ENCODE results near the gene JAKMIP2.

The JAKMIP2 gene

GRCh38 chr5:147743678-147744374 is 38.7 kb downstream of the JAKMIP2 start:
- DNase-seq = peak; percentile 88

- DNase-seq = no peak
Observed at GRCh38 chr5:147743012-147743411, 39.5 kb downstream of the JAKMIP2 start.

- DNase-seq = no peak
Observed at GRCh38 chr5:147742151-147742550, 40.4 kb downstream of the JAKMIP2 start.

- DNase-seq = peak; percentile 22
Observed at GRCh38 chr5:147740864-147741263, 41.7 kb downstream of the JAKMIP2 start.

- no peak for DNase-seq
Observed at GRCh38 chr5:147737921-147738320, 44.6 kb downstream of the JAKMIP2 start.

- peak; percentile 25 for DNase-seq
Observed at GRCh38 chr5:147735621-147736125, 46.9 kb downstream of the JAKMIP2 start.

- no peak for DNase-seq
Observed at GRCh38 chr5:147734894-147735293, 47.6 kb downstream of the JAKMIP2 start.

- no peak for DNase-seq
Observed at GRCh38 chr5:147733075-147733474, 49.5 kb downstream of the JAKMIP2 start.

GRCh38 chr5:147732291-147732883 is 50.1 kb downstream of the JAKMIP2 start:
- no peak for DNase-seq

GRCh38 chr5:147731431-147732290 is 50.9 kb downstream of the JAKMIP2 start:
- DNase-seq = no peak

- no peak for DNase-seq
Observed at GRCh38 chr5:147727200-147727599, 55.3 kb downstream of the JAKMIP2 start.

- peak; percentile 30 for DNase-seq
Observed at GRCh38 chr5:147721191-147721960, 61.2 kb downstream of the JAKMIP2 start.

GRCh38 chr5:147713550-147714295 is 68.8 kb downstream of the JAKMIP2 start:
- no peak for DNase-seq

- DNase-seq = no peak
Observed at GRCh38 chr5:147712598-147712997, 69.9 kb downstream of the JAKMIP2 start.

GRCh38 chr5:147712019-147712418 is 70.5 kb downstream of the JAKMIP2 start:
- DNase-seq = no peak

GRCh38 chr5:147711019-147711418 is 71.5 kb downstream of the JAKMIP2 start:
- no peak for DNase-seq

- no peak for DNase-seq
Observed at GRCh38 chr5:147708708-147709107, 73.8 kb downstream of the JAKMIP2 start.

GRCh38 chr5:147704544-147704943 is 78.0 kb downstream of the JAKMIP2 start:
- DNase-seq = no peak

- no peak for DNase-seq
Observed at GRCh38 chr5:147701468-147701867, 81.1 kb downstream of the JAKMIP2 start.

- no peak for DNase-seq
Observed at GRCh38 chr5:147699496-147700088, 82.9 kb downstream of the JAKMIP2 start.

GRCh38 chr5:147697380-147697779 is 85.1 kb downstream of the JAKMIP2 start:
- DNase-seq = no peak

- no peak for DNase-seq
Observed at GRCh38 chr5:147694772-147695171, 87.8 kb downstream of the JAKMIP2 start.
